Transverse colon (tissue), 3 donors: ENCODE data around the gene KRTAP17-1.

Experiments
- CTCF ChIP-seq, 5 experiments: fragments of 200-600 bp in 3 of 5; fragments of 450-650 bp in 2 of 5; sonication (generic) in 3 of 5; IDR thresholded peaks; 1 replicate in 2 of 5; 2 replicates in 3 of 5; pipeline ENCODE4 v1.5.1; 2016 to 2017; ENCODE audit warnings: antibody characterized with exemption in 5 of 5, inconsistent platforms in 3 of 5, mild to moderate bottlenecking in 2 of 5, moderate library complexity in 1 of 5
- POLR2A ChIP-seq: fragments of 450-650 bp; IDR thresholded peaks from one replicate; pipeline ENCODE4 v1.6.1; 2016; ENCODE audit warnings: antibody characterized with exemption, mild to moderate bottlenecking, moderate library complexity

DNA sequence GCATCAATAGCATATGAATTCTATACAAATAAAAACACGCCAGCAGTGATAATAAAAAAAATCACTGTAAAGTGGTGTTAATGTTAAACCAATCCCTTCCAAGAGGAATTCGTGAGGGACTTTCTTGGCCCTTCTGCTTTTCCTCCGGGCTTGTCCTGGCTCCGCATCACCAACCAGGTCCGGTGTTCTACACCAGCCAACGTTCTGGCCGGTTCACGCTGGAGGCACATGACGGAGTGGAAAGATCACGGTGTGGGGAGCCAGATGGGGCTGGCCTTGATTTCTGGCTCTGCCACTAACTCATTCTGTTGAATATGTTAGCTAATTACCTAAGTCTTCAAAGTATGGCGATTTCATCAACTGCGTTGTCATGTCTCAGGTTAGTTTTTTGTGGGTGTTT, 11.4 kb downstream of the KRTAP17-1 start:
- TF ChIP-seq CTCF (IDR thresholded peaks at IDR 0.05) (no peak), POLR2A (no peak)
